Peyer's patch (tissue), 4 donors: ENCODE results near the gene RITA1. TPM values are rescaled to one million over a fixed set of nuclear protein-coding genes. Genes with fewer than 3 reads are reported as not detected.
A peak's percentile ranks its signal among the peaks of the same experiment; 100 is the strongest.
"Not testable (repeated sequence)": the region's sequence is repeated elsewhere in the genome, so short reads cannot be mapped to it uniquely, and the experiment has no call there.

ENCODE experiments used
- DNase-seq, 3 donors: peaks; one replicate each; pipeline ENCODE4 v3.0.0-alpha.2; 2017 to 2019
- H3K27ac ChIP-seq, 4 donors: fragments of 200-600 bp; sonication (generic); one replicate each; pipeline ENCODE4 v1.5.1; 2016 to 2019
- H3K27me3 ChIP-seq, 2 donors: fragments of 200-600 bp; sonication (generic); one replicate each; pipeline ENCODE4 v1.5.1; 2019
- H3K36me3 ChIP-seq, 3 donors: fragments of 200-600 bp; sonication (generic); one replicate each; pipeline ENCODE4 v1.5.1; 2016 to 2019
- H3K4me1 ChIP-seq, 4 donors: fragments of 200-600 bp; sonication (generic); one replicate each; pipeline ENCODE4 v1.5.1; 2016 to 2019
- H3K4me3 ChIP-seq, 4 donors: fragments of 200-600 bp; sonication (generic); 1 replicate in 3 of 4; 2 replicates in 1 of 4; pipeline ENCODE4 v1.5.1; 2016 to 2019; ENCODE audit warnings: mild to moderate bottlenecking in 1 of 4
- H3K9me3 ChIP-seq, 4 donors: fragments of 200-600 bp; sonication (generic); one replicate each; pipeline ENCODE4 v1.5.1; 2016 to 2019; ENCODE audit warnings: mild to moderate bottlenecking in 1 of 4
- CTCF ChIP-seq, 6 experiments: fragments of 450-650 bp in 4 of 6; fragments of 200-600 bp in 2 of 6; sonication (generic) in 1 of 6; IDR thresholded peaks; one replicate each; pipeline ENCODE4 v1.5.1; 2017 to 2019; ENCODE audit warnings: antibody characterized with exemption in 6 of 6, mild to moderate bottlenecking in 3 of 6, moderate library complexity in 1 of 6
- POLR2A ChIP-seq, 2 donors: fragments of 450-650 bp; IDR thresholded peaks; one replicate each; pipeline ENCODE4 v1.5.1; 2017; ENCODE audit warnings: antibody characterized with exemption in 2 of 2, mild to moderate bottlenecking in 2 of 2, moderate library complexity in 2 of 2
- total RNA-seq, 4 donors: library from RNA; depleted of rRNA; stranded (reverse); fragments of >200 nt; gene quantifications; one replicate each; pipeline ENCODE4 v1.1.0, GENCODE V29; 2016

RITA1 gene
- total RNA-seq, 4 donors from 2014 or later: 5.0 to 36.6 (median 33.4) TPM

- Histone ChIP-seq H3K27me3 (no peaks in the 10 kb centered on the region), H3K9me3 (no peaks in the 10 kb centered on the region), H3K4me3 (no peak overlapping the region), H3K27ac (no peak overlapping the region), H3K4me1 (peaks cover 0 to 6% (median 0%) of the 10 kb centered on the region in 4 donors), H3K36me3 (no peaks in the 10 kb centered on the region)
- TF ChIP-seq CTCF (IDR thresholded peaks at IDR 0.05) (no peak), POLR2A (IDR thresholded peaks at IDR 0.05) (no peak)
- DNase-seq: no peak
These were observed 17.0 kb downstream of the RITA1 start for GRCh38 chr12:113202300-113203075.

GRCh38 chr12:113203852-113204760 lies 18.6 kb downstream of the RITA1 start:
- no peak for DNase-seq
- TF ChIP-seq CTCF (IDR thresholded peaks at IDR 0.05): no peak
- no peak for TF ChIP-seq POLR2A (IDR thresholded peaks at IDR 0.05)
- H3K27ac ChIP-seq: no peak overlapping the region
- H3K4me3 ChIP-seq: no peak overlapping the region
- no peaks in the 10 kb centered on the region for H3K27me3 ChIP-seq
- H3K36me3 ChIP-seq: no peaks in the 10 kb centered on the region
- no peaks in the 10 kb centered on the region for H3K9me3 ChIP-seq
- peaks cover 0 to 17% (median 6%) of the 10 kb centered on the region in 4 donors for H3K4me1 ChIP-seq

- no peak overlapping the region for H3K27ac ChIP-seq
- H3K36me3 ChIP-seq: no peaks in the 10 kb centered on the region
- peaks cover 0 to 19% (median 10%) of the 10 kb centered on the region in 4 donors for H3K4me1 ChIP-seq
- H3K27me3 ChIP-seq: no peaks in the 10 kb centered on the region
- TF ChIP-seq POLR2A (IDR thresholded peaks at IDR 0.05) (no peak), CTCF (IDR thresholded peaks at IDR 0.05) (no peak)
- DNase-seq: no peak
- no peak overlapping the region for H3K4me3 ChIP-seq
- no peaks in the 10 kb centered on the region for H3K9me3 ChIP-seq
These were observed 19.3 kb downstream of the RITA1 start for GRCh38 chr12:113204804-113205203.

GRCh38 chr12:113206802-113207201 lies 21.3 kb downstream of the RITA1 start:
- H3K4me3 ChIP-seq, H3K27ac ChIP-seq, H3K36me3 ChIP-seq, DNase-seq, H3K27me3 ChIP-seq, H3K9me3 ChIP-seq: not testable (repeated sequence)
- peaks cover 0 to 19% (median 10%) of the 10 kb centered on the region in 4 donors for H3K4me1 ChIP-seq

GRCh38 chr12:113207613-113208040 lies 22.1 kb downstream of the RITA1 start:
- peak overlapping the region; percentile 26 to 83 (median 70) for H3K27ac ChIP-seq
- no peaks in the 10 kb centered on the region for H3K27me3 ChIP-seq
- H3K36me3 ChIP-seq: no peaks in the 10 kb centered on the region
- peaks cover 0 to 19% (median 10%) of the 10 kb centered on the region in 4 donors for H3K4me1 ChIP-seq
- peak overlapping the region in 1 of 4 donors; percentile 0 for H3K4me3 ChIP-seq
- no peak for TF ChIP-seq CTCF (IDR thresholded peaks at IDR 0.05)
- TF ChIP-seq POLR2A (IDR thresholded peaks at IDR 0.05): no peak
- DNase-seq: peak in 1 of 3 donors; percentile 27
- no peaks in the 10 kb centered on the region for H3K9me3 ChIP-seq
